Dendritic cell treated with granulocyte-macrophage colony-stimulating factor and Interleukin-4, amounts not matched to agents 40 ng/mL and 50 ng/mL, for 4 days (primary cell): ENCODE data around the gene RNF145.
"Not testable (repeated sequence)": the region's sequence is repeated elsewhere in the genome, so short reads cannot be mapped to it uniquely, and the experiment has no call there.

Source experiments
- H3K27ac Mint-ChIP-seq: one replicate; pipeline ENCODE4 v1.8.0; 2022; ENCODE audit warnings: mild to moderate bottlenecking, mixed read lengths
- H3K27me3 Mint-ChIP-seq: one replicate; pipeline ENCODE4 v1.8.0; 2022; ENCODE audit warnings: mild to moderate bottlenecking, mixed read lengths
- H3K36me3 Mint-ChIP-seq: one replicate; pipeline ENCODE4 v1.8.0; 2022; ENCODE audit warnings: low read depth, mixed read lengths
- H3K4me1 Mint-ChIP-seq: one replicate; pipeline ENCODE4 v1.8.0; 2022; ENCODE audit warnings: low read depth, mixed read lengths
- H3K4me3 Mint-ChIP-seq: one replicate; pipeline ENCODE4 v1.8.0; 2022; ENCODE audit warnings: mild to moderate bottlenecking, moderate library complexity, mixed read lengths
- H3K9me3 Mint-ChIP-seq: one replicate; pipeline ENCODE4 v1.8.0; 2022; ENCODE audit warnings: mixed read lengths
- intact Hi-C: fragments of 100-400 bp; cut with micrococcal nuclease; formaldehyde crosslinking; loops from one replicate; pipeline ENCODE4 v1.15.0; 2022

Gene RNF145

DNA sequence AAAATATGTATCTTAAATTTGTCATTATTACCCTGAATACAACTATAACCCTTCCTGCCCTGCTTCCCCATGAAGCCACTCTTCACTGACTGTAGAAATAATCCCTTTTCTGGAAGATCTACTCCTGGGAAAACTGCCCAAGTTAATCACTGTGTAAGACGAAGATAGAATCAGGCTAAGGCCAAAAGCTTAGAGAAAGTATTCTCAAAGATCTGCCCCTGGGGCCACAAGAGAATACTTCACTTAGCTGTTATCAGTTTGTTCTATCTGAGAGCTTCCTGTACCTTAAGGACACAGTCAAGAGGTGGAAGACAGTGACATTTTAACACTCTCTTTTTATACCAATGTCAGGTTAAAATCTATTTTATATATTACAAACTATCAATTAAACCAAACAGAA, 33.8 kb downstream of the RNF145 start:
- Mint-ChIP-seq H3K27ac (no peak overlapping the region), H3K36me3 (peaks cover 62% of the 10 kb centered on the region), H3K4me1 (peaks cover 25% of the 10 kb centered on the region), H3K9me3 (no peaks in the 10 kb centered on the region), H3K4me3 (no peak overlapping the region), H3K27me3 (no peaks in the 10 kb centered on the region)
- intact Hi-C loops = loop anchor here (5.0 kb wide), 1 partner anchor 87 kb away; the partner anchor contains the start of gene UBLCP1

DNA sequence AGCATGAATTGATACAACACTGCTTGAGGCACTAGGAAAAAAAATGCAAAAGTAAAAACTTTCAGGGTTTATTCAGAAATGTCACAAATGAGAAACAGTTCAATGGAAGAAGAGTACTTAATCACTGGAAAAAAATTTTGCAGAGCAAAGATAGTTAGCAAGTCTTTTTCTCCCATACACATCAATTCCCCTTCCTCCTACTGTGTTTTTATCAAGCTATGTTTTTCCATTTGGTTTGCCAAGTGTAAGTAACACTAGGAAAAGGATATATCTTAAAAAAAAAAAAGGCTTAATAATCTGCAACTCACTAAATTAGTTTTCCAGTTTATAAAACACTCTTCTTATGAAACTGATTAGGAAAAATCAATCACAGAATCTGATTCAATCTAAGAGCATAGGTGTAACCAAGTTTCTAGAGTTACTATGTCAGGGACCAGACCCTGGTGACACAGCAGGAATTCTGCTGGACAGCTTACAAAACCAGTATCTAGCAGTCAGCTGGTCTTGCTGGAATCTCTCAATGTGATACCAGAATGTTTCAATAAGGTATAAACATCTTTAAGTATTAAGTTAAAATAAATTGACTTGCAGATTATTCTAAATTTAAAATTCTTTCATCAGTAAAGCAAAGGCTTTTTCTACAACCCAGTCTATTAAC, 34.7 kb downstream of the RNF145 start:
- H3K36me3 Mint-ChIP-seq = peaks cover 60% of the 10 kb centered on the region
- intact Hi-C loops = loop anchor here (5.0 kb wide), 1 partner anchor 88 kb away; the partner anchor contains the start of gene UBLCP1

DNA sequence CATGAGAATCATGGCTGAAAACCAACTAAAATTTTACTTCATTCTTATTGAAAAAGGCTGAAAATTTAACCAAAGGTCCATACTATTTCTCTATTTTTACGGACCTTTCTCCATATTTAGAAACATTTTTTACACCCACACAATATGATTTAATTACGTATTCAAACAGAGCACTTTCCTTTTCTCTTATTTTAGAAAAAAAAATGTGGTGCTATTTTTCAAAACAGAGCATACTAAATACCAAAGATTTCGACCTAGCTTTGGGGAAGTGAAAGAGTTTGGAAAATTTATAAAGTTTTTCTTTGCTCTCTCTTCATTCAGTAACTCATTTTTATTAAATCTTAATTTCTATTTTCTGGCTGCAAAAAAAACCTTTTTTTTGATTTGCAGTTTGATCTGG, 38.1 kb downstream of the RNF145 start:
- H3K9me3 Mint-ChIP-seq = no peaks in the 10 kb centered on the region
- H3K27ac Mint-ChIP-seq = no peak overlapping the region
- peaks cover 67% of the 10 kb centered on the region for H3K36me3 Mint-ChIP-seq
- no peaks in the 10 kb centered on the region for H3K27me3 Mint-ChIP-seq
- intact Hi-C loops = no loop called here
- H3K4me1 Mint-ChIP-seq = peaks cover 11% of the 10 kb centered on the region
- H3K4me3 Mint-ChIP-seq = no peak overlapping the region

More for the DNA sequence above, 34.7 kb downstream of the RNF145 start:
- H3K27ac Mint-ChIP-seq = no peak overlapping the region
- H3K27me3 Mint-ChIP-seq = no peaks in the 10 kb centered on the region
- H3K4me3 Mint-ChIP-seq = no peak overlapping the region
- peaks cover 18% of the 10 kb centered on the region for H3K4me1 Mint-ChIP-seq
- no peaks in the 10 kb centered on the region for H3K9me3 Mint-ChIP-seq

DNA sequence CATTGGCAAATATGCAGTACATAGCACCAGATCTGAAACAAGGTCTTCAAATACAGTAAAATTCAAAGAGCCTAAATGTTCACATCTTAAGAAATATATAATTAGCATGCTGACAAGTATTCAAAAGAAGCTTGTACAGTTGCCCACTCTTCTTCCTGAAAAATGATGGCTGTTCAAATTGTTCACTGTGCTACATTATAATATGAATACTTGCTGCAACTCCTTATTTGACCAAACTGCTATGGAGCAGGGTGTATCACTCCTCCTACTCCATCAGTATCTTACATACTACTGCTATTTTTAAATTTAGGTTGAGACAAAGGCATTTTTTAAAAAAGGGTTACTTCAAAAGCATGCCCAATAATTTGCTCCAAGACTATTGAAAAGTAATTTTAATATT, 39.3 kb downstream of the RNF145 start:
- Mint-ChIP-seq H3K36me3 (peaks cover 70% of the 10 kb centered on the region), H3K9me3 (no peaks in the 10 kb centered on the region), H3K4me1 (peaks cover 12% of the 10 kb centered on the region), H3K27me3 (no peaks in the 10 kb centered on the region), H3K27ac (no peak overlapping the region), H3K4me3 (no peak overlapping the region)
- intact Hi-C loops = no loop called here

DNA sequence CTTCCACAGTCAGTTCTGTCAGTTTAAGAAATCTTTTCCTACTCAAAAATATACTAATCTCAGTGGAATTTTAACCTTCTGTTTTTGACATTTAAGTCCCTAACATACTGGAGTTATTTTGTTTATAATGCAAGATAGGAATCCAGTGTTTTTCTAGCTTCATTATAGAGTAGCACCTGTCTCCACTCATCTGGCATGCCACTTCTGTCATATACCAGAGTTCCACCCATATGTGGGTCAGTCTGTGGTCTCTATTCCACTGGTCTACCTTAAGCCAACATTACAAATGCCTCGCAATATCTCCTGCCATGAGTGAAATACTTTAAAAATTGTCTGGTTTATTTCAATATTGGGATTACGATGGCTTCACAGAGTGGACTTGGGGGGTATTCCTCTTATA, 42.9 kb downstream of the RNF145 start:
- Mint-ChIP-seq H3K4me1 (peaks cover 12% of the 10 kb centered on the region), H3K36me3 (peaks cover 69% of the 10 kb centered on the region), H3K4me3 (no peak overlapping the region), H3K27me3 (no peaks in the 10 kb centered on the region), H3K9me3 (no peaks in the 10 kb centered on the region), H3K27ac (no peak overlapping the region)
- intact Hi-C loops = no loop called here

DNA sequence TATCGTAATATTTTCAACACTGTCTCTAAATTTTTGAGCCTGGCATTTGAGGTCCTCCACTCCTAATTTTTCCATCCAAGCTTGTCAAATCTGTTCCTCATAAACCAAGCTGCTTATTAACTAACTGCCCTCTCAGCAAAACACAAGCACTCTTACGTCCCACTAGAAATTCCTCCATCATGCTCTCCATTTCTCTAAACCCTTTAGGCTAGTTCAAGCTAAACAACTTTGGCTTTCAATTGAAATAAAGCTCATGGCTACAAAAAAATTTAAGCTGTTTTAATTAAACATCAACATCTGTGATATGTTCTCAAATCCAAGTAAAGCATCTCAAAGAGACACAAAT, 45.7 kb downstream of the RNF145 start:
- Mint-ChIP-seq H3K9me3 (no peaks in the 10 kb centered on the region), H3K27me3 (no peaks in the 10 kb centered on the region), H3K36me3 (peaks cover 79% of the 10 kb centered on the region), H3K27ac (no peak overlapping the region), H3K4me1 (peaks cover 10% of the 10 kb centered on the region), H3K4me3 (no peak overlapping the region)
- intact Hi-C loops = no loop called here

DNA sequence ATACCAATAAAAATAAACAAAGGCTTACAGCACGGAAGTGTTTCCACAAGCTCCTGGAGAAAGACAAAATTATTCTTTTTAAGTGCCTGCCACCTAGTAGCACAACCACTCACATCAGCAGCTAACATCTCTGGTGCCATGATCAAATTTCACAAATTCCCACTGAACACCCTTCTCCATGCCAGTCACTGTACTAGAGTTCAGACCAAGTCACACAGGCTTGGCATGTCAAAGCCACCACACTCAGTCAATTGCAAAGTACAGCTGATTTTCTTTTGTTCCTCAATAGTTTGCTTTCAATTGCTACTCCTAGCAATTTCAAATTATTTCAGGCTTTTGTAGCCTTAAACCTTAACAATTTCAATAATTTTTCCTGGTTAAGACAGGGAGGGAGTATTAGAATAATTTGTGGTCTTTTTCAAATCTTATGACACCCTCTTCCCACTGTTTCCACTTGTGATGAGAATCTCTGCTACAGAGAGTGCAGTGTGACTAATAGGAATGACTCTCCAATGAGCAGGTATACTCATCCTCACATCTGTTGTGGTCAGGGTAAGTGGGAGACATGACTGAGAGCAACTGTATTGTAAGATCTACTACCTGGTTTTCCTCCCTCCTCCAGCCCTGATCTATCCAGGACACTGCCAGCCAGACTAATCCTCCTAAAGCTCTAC, 46.2 kb downstream of the RNF145 start:
- no peaks in the 10 kb centered on the region for H3K27me3 Mint-ChIP-seq
- no peak overlapping the region for H3K27ac Mint-ChIP-seq
- peaks cover 10% of the 10 kb centered on the region for H3K4me1 Mint-ChIP-seq
- intact Hi-C loops = no loop called here
- peaks cover 84% of the 10 kb centered on the region for H3K36me3 Mint-ChIP-seq
- H3K4me3 Mint-ChIP-seq = no peak overlapping the region
- H3K9me3 Mint-ChIP-seq = no peaks in the 10 kb centered on the region

DNA sequence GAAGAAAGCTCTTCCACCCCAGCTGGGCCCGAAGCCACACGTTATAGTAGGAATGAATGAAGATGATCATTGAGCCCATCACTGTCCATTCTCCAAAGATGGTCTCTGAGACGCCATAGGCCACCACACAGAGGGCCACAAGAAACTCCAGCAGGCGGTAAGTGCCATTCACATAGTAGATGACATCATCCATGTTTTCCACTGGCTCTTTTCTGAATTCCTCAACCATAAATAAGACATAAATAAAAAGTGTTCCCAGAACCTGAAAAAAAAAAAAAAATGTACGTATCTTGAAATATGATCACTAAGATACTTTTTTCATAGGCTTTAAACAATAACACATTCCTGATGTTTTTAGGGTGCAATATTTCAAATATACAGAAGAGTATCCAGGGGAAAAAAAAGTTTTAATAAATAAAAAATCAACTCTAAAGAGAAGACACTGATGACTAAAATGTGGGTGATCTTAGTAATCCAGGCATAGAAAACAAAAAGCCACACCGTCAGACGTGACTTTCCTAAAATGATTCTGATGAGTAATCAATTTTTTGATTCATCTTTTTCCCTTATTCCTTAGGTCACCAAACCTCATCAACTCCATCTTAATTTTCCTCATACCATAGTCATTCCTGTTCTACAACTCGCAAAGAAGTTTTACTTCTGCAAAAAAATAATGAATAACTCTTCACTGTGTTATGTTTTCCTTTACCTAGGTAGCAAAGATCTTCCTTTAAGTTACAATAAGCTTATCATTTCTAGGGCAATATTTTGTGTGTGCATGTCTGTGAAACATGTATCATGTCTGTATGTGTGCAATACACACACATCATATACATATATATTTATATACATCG, 47.8 kb downstream of the RNF145 start:
- Mint-ChIP-seq H3K4me1 (peaks cover 10% of the 10 kb centered on the region), H3K9me3 (no peaks in the 10 kb centered on the region), H3K36me3 (peaks cover 90% of the 10 kb centered on the region), H3K27ac (no peak overlapping the region), H3K27me3 (no peaks in the 10 kb centered on the region), H3K4me3 (no peak overlapping the region)
- intact Hi-C loops = no loop called here

DNA sequence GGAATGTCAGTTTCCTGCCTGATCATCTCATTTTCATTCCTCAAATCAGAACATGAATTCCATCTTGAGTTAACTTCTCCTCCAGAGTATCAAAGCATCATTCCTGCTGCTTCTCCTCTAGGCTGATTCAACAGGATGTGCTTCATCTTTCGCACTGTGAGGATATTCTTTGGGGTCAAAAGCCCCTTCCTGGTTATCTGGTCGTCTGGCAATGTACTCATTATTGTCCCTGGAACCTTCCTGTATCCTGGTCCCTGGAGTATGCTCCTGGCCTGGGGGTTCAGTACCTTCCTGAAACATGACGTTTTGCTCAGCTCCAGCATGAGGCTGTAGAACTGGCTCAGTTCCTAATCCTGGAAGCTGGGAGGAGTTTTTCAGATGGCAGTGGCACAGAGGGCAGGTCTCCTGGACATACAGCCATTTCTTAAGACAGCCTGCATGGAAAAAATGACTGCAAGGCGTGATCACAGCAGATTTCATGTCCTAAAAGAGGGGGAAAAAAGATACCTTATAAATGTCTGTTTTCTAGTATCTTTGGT, 50.7 kb downstream of the RNF145 start:
- H3K9me3 Mint-ChIP-seq, H3K27ac Mint-ChIP-seq, H3K4me3 Mint-ChIP-seq, H3K27me3 Mint-ChIP-seq, H3K4me1 Mint-ChIP-seq: not testable (repeated sequence)
- intact Hi-C loops = loop anchor here (10.0 kb wide), 1 partner anchor 766 kb away; no protein-coding TSS in a partner anchor
- H3K36me3 Mint-ChIP-seq = peaks cover 85% of the 10 kb centered on the region

DNA sequence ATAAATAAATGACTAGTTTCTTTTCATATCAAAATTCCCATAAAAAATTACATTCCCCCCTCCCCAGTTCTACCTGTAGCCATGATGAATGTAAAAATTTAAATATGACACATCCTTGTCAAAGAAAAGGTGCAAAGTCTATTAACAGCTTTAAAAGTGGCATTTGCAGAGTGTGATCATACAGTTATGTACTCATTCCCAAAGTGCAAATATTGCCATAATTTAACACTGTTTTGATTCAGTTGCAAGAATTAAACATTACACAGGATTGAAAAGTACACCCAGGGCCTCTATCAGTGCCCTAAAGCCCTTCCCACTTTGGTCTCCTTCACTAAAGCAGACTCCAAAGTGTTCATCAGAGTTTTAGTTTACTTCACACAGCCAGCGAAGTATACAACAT, 51.8 kb downstream of the RNF145 start:
- H3K4me1 Mint-ChIP-seq = no peaks in the 10 kb centered on the region
- H3K9me3 Mint-ChIP-seq = no peaks in the 10 kb centered on the region
- no peaks in the 10 kb centered on the region for H3K27me3 Mint-ChIP-seq
- no peak overlapping the region for H3K27ac Mint-ChIP-seq
- peaks cover 75% of the 10 kb centered on the region for H3K36me3 Mint-ChIP-seq
- intact Hi-C loops = loop anchor here (2.0 to 10.0 kb wide), 3 partner anchors 105 to 767 kb away; partner anchors contain the start of gene UBLCP1
- no peak overlapping the region for H3K4me3 Mint-ChIP-seq

DNA sequence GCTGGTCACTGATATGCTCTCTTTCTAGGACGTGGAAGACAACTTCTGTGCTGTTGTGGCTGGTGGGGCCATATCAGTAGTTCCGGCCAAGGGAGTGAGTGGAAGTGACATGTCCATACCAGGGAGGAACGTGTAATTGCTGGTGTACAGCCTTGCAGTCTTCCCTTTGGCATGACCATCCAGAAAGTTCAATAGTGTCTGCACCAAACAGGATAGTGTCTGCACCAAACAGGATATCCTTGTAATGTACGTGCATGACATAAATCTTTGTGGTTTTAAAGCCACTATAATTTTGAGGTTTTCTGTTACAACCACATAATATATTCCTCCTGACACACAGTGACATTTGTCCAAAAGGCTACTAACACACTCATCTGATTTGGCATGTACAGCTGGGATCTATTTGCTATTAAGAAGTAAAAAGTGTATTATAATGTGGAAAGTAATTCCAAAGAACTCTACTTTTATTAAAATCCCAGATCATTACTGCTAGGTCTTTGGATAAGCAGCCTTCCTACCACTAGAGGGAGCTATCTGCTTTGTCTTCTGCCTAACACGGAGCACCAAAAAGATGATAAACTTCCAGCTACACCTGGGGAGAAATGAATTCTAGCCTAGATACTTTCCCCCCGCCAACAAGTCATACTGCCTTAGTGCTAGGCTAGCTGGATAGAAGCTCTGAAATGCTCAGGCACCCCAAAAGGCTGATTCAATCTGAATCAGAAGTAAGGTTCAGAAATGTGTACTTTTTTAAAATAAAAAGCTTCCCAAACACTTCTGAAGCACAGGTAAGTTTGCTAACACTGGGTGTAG, 52.7 kb downstream of the RNF145 start:
- intact Hi-C loops = loop anchor here (2.0 to 10.0 kb wide), 3 partner anchors 106 to 768 kb away; partner anchors contain the start of gene UBLCP1
- H3K9me3 Mint-ChIP-seq = no peaks in the 10 kb centered on the region
- H3K36me3 Mint-ChIP-seq = peaks cover 67% of the 10 kb centered on the region
- no peaks in the 10 kb centered on the region for H3K27me3 Mint-ChIP-seq
- H3K4me3 Mint-ChIP-seq = no peak overlapping the region
- H3K27ac Mint-ChIP-seq = no peak overlapping the region
- no peaks in the 10 kb centered on the region for H3K4me1 Mint-ChIP-seq

DNA sequence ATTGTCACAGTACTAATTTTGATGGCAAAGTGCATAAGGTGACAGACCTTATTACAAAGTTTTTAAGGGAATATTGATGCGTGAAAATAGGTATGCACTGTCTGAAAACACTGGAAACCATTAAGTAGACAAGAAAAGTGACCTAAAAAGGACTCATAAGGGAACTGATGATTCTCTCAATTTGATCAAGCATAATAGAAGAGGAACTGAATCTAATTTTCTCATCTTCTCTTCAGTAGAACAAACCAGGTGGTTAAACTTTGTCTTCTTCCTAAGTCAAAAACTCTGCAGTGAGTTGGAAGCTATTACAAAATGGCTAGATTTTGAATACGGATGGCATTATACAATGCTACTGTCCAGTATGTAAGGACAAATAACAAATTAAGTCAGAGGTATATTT, 53.4 kb downstream of the RNF145 start:
- Mint-ChIP-seq H3K4me1 (no peaks in the 10 kb centered on the region), H3K27ac (no peak overlapping the region), H3K9me3 (no peaks in the 10 kb centered on the region), H3K27me3 (no peaks in the 10 kb centered on the region), H3K36me3 (peaks cover 60% of the 10 kb centered on the region), H3K4me3 (no peak overlapping the region)
- intact Hi-C loops = loop anchor here (2.0 to 10.0 kb wide), 3 partner anchors 107 to 769 kb away; partner anchors contain the start of gene UBLCP1

DNA sequence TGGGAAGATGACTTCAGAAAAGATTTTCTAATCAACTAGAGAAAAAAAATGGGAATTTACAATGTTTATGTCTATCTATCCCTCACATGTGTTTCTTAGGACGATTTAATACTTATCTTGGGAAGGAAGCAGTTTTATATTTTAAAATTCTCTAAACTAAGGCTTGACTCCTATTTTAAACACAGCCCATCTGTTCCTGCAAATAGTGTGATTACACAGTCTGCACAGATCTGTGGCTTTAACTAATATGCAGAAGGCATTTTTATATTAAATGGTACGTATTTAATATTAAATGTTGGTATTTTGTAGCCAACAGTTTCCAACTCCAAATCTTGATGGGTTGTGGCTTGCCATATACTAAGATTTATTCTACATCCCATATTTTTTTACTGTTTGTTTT, 56.5 kb downstream of the RNF145 start:
- Mint-ChIP-seq H3K27me3 (no peaks in the 10 kb centered on the region), H3K4me3 (no peak overlapping the region), H3K36me3 (peaks cover 33% of the 10 kb centered on the region), H3K9me3 (no peaks in the 10 kb centered on the region), H3K27ac (no peak overlapping the region), H3K4me1 (no peaks in the 10 kb centered on the region)
- intact Hi-C loops = loop anchor here (10.0 kb wide), 1 partner anchor 772 kb away; no protein-coding TSS in a partner anchor
